GM08714 (cell line): ENCODE results near the gene SEMA5A.

Experiments used
- H3K4me3 ChIP-seq: fragments of 200-500 bp; sonication (Bioruptor generic); 2 replicates; pipeline ENCODE4 v1.5.1; 2014; ENCODE audit warnings: mild to moderate bottlenecking, low read length, inconsistent platforms
- ZNF274 ChIP-seq: IDR thresholded peaks from 2 replicates; pipeline ENCODE4 v1.6.1; 2012; ENCODE audit warnings: mild to moderate bottlenecking, low read depth, low read length

SEMA5A gene

DNA sequence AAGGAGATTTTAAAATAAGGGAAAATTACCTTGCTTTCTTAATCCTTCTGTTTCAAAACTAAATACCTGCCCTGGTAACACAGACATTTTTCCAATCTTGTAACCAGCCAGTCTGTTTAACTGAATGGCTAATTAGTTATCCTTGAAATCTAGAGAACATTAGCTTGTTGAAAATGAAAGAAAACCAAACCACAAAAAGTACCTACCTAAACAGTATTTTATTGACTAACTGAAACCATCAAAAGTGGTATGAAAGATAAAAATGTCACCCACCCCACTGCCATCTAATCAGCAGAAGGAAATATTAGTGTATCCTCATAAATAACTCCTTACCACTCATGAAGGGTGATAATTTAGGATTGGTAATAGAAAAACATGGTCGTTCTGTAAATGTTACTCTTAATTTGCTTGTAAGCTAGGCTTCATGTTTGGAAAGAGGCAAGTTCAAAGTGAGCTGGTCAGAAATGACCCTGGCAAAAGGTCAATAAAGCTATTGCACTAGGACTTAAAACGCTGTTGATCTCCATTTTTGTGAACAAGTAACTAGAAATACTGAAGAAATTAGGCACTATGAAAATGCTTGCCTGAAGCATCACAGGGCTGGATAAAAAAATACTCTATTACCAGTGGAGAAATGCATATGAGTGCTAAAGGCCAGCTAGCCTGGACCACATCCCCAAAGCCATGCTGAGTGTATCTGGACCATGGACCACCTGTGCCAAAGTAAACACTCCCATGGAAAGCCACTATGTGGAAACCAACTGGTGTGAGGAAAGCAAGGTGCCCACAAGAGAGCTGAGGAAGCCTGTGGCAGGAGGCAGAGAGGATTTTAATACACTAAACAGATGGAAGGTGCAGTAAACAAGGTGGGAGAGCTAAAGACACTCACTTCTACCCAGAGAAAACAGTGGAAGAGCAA, 8.4 kb downstream of the SEMA5A start:
- TF ChIP-seq ZNF274 = no peak
- H3K4me3 ChIP-seq = no peak overlapping the region

DNA sequence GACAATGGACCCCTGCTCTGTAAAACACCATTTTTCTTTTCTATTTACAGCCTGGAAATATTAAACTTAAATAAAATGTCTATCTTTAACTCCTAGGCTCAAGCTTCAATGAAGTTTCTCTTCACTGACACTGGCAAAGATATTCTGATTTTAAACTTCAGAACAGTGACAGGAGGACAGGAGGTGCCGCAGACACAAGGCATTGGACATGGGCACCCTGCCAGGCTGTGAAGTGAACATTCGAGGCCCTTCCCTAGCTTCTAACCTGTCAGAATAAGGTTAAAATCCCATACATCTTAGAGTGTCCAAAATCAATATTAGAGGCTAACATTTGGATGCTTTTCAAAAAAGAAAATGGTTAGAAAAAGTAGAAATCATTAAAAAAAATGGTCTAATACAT, 9.2 kb downstream of the SEMA5A start:
- no peak overlapping the region for H3K4me3 ChIP-seq
- TF ChIP-seq ZNF274 = no peak

DNA sequence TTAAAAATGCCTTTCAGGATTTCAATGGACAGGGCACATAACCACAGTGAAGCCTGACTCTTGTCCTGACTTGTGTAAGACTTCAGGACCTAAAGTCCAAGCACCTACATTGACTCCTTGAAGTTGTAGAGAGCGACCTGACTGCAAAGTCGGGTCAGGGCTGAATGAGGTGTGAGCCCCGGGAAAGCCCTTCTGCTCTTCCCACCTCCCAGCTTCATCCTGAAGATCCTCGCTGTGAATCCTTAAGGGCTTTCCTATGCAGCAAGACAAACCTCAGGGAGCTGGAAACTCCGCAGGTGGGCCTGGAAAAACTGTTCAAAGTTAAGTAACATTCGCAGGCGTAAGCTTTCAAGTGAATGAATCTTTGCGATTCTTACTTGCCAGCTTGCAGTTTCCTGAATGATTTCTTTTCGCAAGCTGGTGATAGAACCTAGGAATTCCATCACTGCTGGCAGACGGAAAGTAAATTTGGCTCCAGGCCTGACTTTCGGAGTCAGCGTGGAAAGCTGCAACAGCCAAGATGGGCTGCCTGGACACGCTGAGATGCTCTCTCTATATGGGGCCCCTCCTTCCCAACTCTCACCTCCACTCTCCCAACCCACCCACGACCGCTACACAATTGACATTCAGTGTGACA, 10.9 kb downstream of the SEMA5A start:
- TF ChIP-seq ZNF274 = no peak
- no peak overlapping the region for H3K4me3 ChIP-seq

DNA sequence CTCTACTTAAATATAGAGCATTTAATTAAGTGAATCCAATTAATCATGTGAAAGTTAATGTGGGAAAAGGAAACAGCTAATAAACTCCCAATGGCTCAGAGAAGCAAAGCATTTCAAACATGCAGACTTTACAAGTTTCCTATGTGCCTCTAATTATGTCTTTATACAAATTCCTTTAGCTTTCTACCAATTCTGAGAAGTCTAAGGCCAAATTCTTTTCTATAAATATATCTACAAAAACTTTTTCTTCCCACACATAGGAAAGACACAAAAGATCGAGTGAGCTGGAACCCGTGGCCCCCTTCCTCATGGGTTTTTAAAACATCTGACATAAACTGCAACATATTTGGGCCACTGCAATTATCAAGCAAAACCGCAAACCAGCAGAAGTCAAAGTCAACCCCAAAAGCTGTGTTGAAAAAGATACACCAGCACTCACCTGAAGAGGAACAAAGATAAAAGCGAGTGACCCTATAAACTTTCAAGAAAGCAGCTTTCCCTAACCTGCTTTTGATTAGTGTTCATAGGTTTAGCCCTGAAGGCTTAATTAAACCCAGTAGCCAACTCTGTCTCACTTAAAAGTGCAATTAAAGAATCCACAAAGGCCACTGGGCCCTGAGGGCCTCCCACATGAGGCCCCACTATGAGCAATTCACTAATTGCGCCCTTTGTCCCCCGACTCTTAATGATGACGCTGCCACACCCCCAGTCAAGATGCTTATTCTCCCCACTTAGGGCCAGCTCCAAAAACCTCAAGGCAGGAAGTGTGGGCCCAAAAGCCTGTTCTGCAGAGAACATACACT, 12.1 kb downstream of the SEMA5A start:
- TF ChIP-seq ZNF274 = no peak
- H3K4me3 ChIP-seq = no peak overlapping the region

DNA sequence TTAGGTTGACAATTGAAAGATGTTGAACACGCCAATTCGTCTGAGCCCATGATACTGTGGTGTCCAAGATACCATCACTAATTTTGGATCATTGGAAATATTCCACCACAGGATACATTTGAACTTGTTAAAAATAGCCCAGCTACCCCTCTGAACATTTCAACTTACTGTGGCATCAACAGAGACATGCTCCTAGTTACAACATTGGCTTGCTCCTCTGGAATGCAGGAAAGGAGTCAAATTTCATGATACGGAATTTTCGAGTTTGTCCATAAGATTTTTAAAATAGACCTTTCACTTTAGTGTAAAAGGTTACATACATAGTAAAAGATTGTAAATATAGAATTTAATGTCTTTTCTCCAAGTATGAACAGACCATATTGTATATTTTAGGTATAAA, 12.8 kb downstream of the SEMA5A start:
- no peak for TF ChIP-seq ZNF274
- no peak overlapping the region for H3K4me3 ChIP-seq

DNA sequence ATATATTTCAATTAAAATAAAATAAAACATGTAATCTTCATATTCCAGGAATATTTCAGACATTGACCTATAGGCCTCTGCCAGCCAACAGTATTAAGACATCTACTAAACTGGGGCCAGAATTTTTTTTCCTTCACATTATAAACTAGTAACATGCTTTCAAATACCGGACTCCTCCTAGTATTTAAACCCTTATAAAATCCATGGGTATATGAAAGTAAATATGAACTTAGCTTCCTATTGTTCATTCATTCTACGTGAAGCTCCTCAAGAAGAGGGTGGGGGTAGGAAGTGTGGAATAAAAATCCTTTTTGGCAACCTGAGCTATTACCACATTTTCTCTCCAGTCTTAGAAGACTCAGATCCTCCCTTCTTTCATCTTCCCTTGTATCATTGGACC, 16.4 kb downstream of the SEMA5A start:
- H3K4me3 ChIP-seq = no peak overlapping the region
- no peak for TF ChIP-seq ZNF274

DNA sequence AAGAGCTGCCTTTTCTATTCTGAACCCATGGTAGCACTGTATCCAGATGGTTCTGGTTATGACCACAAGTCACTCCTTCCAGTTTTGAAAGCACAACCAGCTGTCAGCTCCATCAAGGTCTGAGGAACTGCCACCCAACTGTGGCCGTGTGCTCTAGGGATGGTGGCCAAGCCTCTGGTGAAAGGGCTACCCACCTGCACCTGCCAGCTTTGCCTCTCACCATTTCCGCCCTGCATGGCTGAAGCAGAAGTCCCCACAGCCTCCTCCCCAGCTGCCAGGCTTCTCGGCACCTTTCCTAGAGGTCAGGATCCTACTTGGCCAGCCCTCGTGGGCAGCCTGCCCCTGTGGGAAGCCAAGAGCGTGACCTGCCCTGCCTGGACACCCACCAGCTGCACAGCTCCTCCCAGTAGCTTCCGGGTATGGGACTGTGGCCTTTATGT, 16.8 kb downstream of the SEMA5A start:
- H3K4me3 ChIP-seq = no peak overlapping the region
- no peak for TF ChIP-seq ZNF274

DNA sequence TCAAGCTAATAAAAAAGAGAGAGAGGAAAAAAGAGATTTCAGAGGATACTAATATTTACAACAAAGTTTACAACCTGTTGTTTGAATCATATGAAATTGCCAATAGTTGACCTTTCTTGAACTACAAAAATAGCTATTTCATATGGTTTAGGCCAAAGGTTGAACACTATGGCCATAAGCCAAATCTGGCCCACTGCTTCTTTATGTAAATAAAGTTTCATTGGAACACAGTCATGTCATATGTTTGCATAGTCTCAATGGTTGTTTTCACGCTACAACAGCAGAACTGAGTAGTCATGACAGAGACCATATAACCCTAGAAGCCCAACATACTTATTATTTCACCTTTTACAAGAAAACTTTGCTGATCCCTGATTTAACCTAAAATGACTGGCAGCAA, 20.9 kb downstream of the SEMA5A start:
- H3K4me3 ChIP-seq = no peak overlapping the region
- TF ChIP-seq ZNF274 = no peak

DNA sequence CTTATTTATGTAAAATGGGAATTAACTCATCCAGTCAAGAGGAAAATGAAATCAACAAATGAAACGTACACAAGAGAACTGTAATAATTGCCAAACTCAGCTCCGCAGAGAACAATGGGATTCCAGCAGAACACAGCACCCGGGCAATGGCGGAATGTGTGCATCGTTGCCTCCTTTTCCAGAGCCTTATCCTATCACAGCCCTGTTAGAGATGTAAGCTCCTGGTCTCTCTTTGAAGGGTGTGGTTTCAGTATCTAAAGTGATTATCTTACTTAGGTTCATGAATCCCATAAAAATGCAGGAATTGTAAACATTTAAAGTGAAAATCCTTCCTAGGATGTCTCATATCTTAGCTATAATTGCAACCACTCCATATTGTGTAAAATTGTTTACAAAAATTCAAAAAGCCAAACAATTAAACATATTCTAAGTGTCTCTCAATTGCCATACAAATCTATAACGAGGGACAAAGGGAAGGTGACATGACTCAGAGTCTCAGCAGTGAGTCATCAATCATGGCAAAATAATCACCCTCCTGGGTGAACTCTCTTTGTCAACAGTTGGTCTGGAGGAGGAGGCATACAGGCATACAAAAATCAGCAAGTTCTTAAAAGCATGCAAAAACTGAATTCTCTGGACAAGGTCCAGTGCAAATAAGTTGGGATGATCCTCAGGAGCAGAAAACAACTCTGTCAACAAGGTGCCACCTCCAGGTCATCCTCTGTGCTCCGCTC, 22.6 kb downstream of the SEMA5A start:
- no peak for TF ChIP-seq ZNF274
- no peak overlapping the region for H3K4me3 ChIP-seq

DNA sequence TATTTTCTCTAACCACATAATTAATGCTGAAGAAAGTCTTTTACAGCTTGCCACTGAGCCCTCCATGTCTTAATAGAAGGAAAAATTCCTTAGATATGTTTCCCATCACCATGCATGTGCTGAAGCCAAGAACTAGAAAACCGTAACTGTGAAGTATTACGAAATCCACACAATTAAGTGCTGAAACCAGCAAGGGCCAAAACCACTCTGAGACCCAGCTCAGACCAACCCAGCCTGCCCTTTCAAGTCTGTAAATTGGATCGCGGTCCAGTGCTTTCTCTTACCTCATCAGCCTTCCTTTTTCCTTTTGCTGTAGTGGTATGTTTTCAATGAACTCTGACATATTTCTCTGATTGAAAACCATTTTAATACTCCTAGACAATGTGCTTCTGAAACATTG, 26.3 kb downstream of the SEMA5A start:
- H3K4me3 ChIP-seq = no peak overlapping the region
- no peak for TF ChIP-seq ZNF274

DNA sequence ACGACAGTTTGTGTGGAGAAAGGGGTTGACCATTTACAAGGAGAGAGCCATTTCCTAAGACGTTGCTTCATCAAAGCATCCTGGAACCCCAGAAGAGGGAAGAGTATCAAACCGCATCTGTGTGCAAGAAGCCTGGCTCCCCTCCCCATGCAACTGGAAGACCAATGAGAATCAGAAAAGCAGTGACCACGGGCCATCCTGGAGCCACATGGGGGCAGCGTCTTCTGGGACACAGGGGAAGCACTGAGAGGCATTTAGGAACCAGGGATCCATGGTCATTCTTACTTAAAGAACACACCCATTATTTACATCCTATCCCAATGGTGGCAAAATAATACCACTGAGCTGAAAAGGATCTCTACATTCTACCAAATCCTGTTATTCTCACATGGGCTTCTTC, 29.3 kb downstream of the SEMA5A start:
- no peak overlapping the region for H3K4me3 ChIP-seq
- no peak for TF ChIP-seq ZNF274

DNA sequence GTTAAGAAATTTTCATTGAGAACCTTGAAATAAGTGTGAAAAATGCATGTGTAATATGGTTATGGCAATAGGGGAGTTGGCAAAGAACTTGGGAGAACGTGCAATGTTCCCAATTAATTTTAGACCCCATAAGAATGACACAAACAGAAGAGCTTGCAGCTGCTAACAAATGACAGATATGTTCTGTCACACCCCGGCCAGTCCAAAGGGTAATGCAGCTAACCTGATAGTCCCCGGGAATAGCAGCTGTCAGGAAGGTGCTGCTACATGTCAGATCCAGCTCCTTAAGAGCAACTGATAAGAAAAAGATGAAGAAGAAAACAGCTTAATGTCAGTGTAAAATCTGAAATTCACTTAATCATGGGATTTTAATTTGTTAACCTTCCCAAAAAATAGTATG, 30.4 kb downstream of the SEMA5A start:
- no peak for TF ChIP-seq ZNF274
- no peak overlapping the region for H3K4me3 ChIP-seq

DNA sequence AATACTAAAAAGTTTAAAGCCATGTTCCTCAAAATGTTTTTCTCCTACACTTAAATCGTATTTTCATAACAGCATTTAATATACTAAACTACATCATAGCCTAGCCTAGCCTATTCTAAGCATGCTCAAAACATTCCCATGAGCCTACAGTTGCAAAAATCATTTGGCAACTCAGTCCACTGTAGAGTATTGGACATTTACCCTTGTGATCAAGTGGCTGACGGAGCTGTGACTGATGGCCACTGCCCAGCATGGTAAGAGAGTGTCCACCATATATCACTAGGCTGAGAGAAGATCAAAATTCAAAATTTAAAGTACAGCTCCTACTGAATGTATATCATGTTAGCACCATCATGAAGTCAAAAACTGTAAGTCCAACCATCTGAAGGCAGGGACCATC, 30.9 kb downstream of the SEMA5A start:
- no peak for TF ChIP-seq ZNF274
- no peak overlapping the region for H3K4me3 ChIP-seq

DNA sequence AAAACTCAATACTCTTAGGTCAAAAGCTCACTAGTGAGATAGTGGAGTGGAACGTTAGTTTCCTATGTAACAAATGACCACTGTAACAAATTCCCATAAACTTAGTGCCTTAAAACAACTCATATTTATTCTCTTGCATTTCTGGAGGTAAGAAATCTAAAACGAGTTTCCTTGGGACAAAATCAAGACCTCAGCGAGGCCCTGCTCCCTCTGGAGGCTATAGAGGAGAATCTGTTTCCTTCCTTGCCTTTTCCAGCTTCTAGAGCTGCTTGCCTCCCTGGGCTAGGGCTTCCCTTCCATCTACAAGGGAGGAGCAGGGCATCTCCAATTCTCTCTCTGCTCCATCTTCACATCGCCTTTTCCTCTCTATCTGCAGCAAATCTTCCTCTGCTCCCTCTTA, 32.0 kb downstream of the SEMA5A start:
- no peak for TF ChIP-seq ZNF274
- no peak overlapping the region for H3K4me3 ChIP-seq

DNA sequence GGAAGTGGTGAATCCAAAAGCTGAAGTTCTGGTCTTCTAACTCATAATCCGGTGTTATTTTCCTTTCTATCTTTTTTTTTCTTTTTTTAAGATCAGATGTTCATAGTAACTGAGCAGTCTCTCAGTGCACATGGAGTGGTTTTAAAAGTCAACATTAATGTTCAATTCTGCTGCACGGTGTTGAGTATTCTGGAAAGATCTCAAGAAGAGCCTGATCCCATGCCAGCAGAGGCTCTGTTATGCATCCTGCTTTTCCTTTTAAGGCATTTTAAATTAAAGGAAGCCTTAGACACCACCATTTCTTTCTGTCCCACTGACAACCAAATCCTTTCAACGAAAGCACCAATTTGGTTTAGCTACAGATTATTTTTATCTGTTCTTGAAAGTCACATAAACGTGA, 33.4 kb downstream of the SEMA5A start:
- TF ChIP-seq ZNF274 = no peak
- no peak overlapping the region for H3K4me3 ChIP-seq
